T-helper 1 cell (primary cell): ENCODE data around the gene TIMP1.
"Not testable (repeated sequence)": the region's sequence is repeated elsewhere in the genome, so short reads cannot be mapped to it uniquely, and the experiment has no call there.

Experiments used
- DNase-seq, 5 donors: peaks; one replicate each; pipeline ENCODE4 v3.0.0-alpha.2; 2012 to 2020

TIMP1 gene

GRCh38 chrX:47573341-47574075 is 8.7 kb upstream of the TIMP1 start:
- DNase-seq, result no peak

GRCh38 chrX:47574076-47574546 is 8.1 kb upstream of the TIMP1 start:
- DNase-seq, result no peak

- no peak for DNase-seq
These were observed 7.5 kb upstream of the TIMP1 start for GRCh38 chrX:47574547-47575301.

DNA sequence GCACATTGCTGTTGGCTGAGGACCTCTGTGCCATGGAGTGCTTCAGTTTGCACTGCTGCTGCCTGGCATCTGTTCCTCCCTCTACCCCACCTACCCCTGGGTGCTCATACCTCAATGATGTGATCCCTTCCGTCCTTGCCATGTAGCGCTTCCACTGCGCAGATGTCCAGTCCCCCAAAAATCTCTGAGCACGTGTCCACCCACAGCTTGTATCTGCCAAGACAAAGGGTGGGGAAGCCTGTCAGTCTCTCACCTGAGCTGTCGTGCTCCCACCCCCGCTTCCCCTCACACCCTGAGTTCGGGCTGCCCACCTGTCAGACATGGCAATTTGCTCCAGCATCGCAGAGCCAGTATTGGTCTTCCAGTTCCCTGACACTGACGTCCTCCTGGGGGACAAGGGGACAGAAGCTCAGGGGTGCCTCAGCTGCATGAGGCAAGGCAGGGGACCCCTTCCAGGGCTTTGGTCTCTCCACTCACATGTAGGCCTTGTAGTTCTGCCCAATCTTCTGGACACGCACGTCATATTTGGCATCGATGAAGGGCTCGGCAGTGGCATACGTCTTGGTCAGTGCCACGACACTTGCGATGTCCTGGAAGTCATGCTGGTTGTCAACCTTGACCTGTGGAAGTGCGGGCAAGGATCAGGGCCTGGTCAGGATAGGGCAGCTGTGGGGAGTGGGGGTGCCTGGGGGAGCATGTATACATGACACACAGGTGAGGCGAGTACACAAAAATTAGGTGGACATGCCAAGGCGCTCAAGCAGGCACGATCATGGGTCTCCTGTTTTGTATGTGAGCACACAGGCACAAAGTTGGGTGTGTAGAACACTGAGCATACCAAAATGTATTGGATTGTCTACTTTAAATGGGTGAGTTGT is 6.0 kb upstream of the TIMP1 start:
- no peak for DNase-seq

GRCh38 chrX:47577424-47577823 is 4.8 kb upstream of the TIMP1 start:
- no peak for DNase-seq

DNA sequence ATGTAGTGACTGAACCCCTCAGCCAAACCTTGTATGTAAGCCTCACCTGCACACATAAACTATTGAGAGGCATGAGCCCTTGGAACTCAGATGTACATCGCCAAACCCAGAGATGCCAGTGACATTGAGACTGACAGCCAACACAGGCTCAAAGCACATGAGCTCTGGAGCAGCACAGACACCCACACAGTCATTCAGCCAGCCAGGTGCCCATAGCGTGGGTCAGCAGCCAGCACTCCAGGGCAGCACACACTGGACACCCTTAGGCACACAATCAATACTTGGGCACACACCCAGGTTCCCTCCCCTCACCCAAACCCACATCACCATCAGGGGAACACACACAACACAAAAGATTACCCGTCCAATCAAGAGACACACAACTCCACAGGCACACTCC is 4.3 kb upstream of the TIMP1 start:
- DNase-seq, result no peak

DNA sequence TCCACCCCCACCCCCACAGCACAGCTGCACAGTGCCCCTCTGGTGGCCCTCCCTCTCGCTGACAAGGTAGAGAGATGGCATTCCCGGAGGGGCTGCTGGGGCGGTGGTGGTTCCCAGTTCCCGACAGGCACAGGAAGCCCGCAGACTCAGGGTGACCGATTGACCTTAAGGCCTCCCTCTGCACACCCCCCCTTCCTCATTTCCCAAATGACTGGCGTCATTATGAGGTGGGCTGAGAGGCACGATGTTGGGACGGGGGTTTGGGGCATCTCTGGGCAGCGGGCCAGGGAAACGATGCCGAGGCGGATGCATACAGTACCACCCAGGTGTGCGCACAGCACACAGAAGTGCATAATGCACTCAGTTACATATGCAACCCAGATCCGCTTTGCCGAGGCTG is 3.5 kb upstream of the TIMP1 start:
- no peak for DNase-seq

DNA sequence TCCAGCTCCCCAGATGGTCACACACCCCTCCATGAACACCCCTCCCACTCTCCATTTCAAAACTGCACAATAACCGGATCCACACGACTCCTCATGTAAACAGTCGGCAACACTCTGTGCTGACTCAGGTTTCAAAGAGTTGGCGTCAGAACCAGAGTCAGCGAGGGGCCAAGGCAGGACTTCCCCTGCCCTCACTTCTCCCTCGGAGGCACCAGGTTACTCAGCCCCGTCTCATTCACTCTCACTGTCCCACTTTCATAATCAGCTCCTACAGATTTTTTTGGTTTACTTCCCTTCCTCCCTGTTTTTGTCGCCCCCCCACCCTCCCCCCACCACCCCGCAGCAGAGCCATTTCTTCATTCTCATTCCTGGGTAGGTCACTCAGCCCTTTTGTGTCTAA is 2.7 kb upstream of the TIMP1 start:
- peak in 1 of 5 donors; percentile 54 for DNase-seq

DNA sequence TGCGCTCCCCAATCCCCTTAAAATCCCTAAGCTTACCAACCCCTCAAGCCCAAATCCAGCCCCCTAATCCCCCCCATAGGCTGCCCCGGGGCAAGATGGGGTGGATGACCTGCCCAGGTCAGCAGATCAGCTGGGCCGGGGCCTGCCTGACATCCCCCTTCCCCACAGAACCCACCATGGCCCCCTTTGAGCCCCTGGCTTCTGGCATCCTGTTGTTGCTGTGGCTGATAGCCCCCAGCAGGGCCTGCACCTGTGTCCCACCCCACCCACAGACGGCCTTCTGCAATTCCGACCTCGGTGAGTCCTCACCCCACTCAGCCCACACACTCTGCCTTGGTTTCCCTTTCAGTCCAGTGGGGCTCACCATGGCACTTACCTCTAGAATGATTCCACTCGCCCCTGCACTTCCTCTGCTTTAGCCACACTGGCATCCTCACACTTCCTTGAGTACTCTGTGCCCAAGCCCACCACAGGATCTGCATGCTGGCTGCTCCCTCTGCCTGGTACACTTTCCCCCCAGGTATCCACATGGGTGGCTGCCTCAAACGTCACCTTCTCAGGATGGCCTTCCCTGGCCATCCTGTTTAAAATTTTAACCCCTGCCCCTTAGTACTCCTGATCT is 1.1 kb downstream of the TIMP1 start:
- no peak for DNase-seq

GRCh38 chrX:47584714-47585113 is 2.5 kb downstream of the TIMP1 start:
- no peak for DNase-seq

- DNase-seq, result no peak
These were observed 3.0 kb downstream of the TIMP1 start for GRCh38 chrX:47585273-47585672.

GRCh38 chrX:47586043-47586787 is 4.0 kb downstream of the TIMP1 start:
- DNase-seq, result no peak

GRCh38 chrX:47587091-47587891 is 5.1 kb downstream of the TIMP1 start:
- DNase-seq, result no peak

- no peak for DNase-seq
These were observed 5.9 kb downstream of the TIMP1 start for GRCh38 chrX:47587906-47588735.

GRCh38 chrX:47590984-47591383 is 8.7 kb downstream of the TIMP1 start:
- DNase-seq, result no peak

- DNase-seq, result no peak
These were observed 11.3 kb downstream of the TIMP1 start for GRCh38 chrX:47593522-47593921.

- no peak for DNase-seq
These were observed 13.5 kb downstream of the TIMP1 start for GRCh38 chrX:47595716-47596251.

DNA sequence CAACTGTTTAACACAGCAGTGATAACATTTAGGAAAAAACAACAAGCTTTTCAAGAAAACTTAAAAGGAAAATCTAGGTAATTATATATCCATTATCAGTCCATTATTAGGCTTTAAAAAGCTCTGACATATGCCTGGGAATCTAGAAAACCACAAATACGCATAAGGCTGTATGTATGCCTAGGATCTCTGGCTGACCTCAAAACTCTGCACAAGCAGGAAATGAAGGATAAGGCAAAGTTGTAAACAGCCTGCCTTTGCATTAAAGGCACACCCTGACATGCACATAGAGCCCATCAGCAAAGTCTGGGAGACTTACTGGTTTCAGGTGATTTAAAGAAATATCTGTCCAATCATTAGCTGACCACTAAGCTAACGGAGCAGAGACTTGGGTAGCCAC is 14.0 kb downstream of the TIMP1 start:
- no peak for DNase-seq

- no peak for DNase-seq
These were observed 15.0 kb downstream of the TIMP1 start for GRCh38 chrX:47597222-47597621.

GRCh38 chrX:47603125-47603524 is 20.9 kb downstream of the TIMP1 start:
- DNase-seq, result not testable (repeated sequence)
